Measurements from ENCODE around the gene CMC1. TPM values are rescaled to one million over a fixed set of nuclear protein-coding genes. Genes with fewer than 3 reads are reported as not detected.

Gene CMC1
- total and polyA plus RNA-seq, 9 of the 15 experiments (the other 6 are each of a cell fraction or from before 2014, with no cell fraction given), result 15.9 to 74.6 (median 48.9) TPM

GRCh38 chr3:28348265-28348628 is 106.8 kb downstream of the CMC1 start (continued):
- TF ChIP-seq PRDM10 (IDR thresholded peaks at IDR 0.05; ENCODE audit: partially characterized antibody), result peak; percentile 8

- Histone ChIP-seq H3K27me3 (ENCODE audit: control insufficient read depth in 2 of 2, insufficient read depth in 2 of 2, low read length in 2 of 2) (no peaks in the 10 kb centered on the region), H3K79me2 (ENCODE audit: control insufficient read depth, insufficient read depth, low read length) (peaks cover 60% of the 10 kb centered on the region), H3K4me3 (peak within 1 kb of the TSS; percentile 65), H3K4me1 (replicated peaks in 1 of 2; ENCODE audit: control insufficient read depth in 2 of 2, insufficient read depth in 2 of 2, low read length in 2 of 2) (peaks cover 4 to 10% of the 10 kb centered on the region in 2 experiments; a peak in 3 of 5 replicates), H3K9ac (ENCODE audit: insufficient read depth in 1 of 2, low read depth in 2 of 2, low read length in 2 of 2) (peak within 1 kb of the TSS; percentile 91 to 95), H3K9me3 (replicated peaks; ENCODE audit: control insufficient read depth, insufficient read depth, low read depth, low read length) (no peaks in the 10 kb centered on the region), H2AFZ (ENCODE audit: low read depth, low read length) (peak within 1 kb of the TSS; percentile 97), H3K9me1 (ENCODE audit: control insufficient read depth, insufficient read depth, low read length) (no peaks in the 10 kb centered on the region), H3K36me3 (ENCODE audit: control insufficient read depth, insufficient read depth, low read length) (0 out of 3 replicates have a peak, but pooled peaks cover 6% of the 10 kb centered on the region), H3K4me2 (ENCODE audit: insufficient read depth, low read length) (peak within 1 kb of the TSS; percentile 91), H3K27ac (ENCODE audit: extremely low read depth, low read depth, low read length) (peak within 1 kb of the TSS; percentile 99), H4K20me1 (replicated peaks; ENCODE audit: control insufficient read depth, insufficient read depth, low read length) (no peaks in the 10 kb centered on the region)
- POLR2A ChIA-PET, result interaction anchor here (0.6 to 1.9 kb wide), 13 partner anchors 8 to 134 kb away, joined by 3 to 8 read pairs (median 3); no protein-coding TSS in a partner anchor
- FAIRE-seq (peak; percentile 80), ATAC-seq (peak; percentile 93), DNase-seq (ENCODE audit: extremely low read depth in 1 of 4, low spot score in 3 of 4) (peak; percentile 88 to 99 (median 90))
- in situ Hi-C loops (cut with MboI) (no loop called here), intact Hi-C loops (cut with micrococcal nuclease) (loop anchor here (2.0 kb wide), 1 partner anchor 108 kb away; the partner anchor contains the start of gene CMC1)
- CTCF ChIA-PET (ENCODE audit: low intra/inter-chr PET ratio), result no interaction called here
- BruUV-seq (replicated peaks), result no TSS peak
- WGBS (ENCODE audit: insufficient coverage, low coverage, missing lambda C conversion rate), result under 1% methylated on average over 70 of the region's 83 CpGs
- TF ChIP-seq ZNF3 (CRISPR knock-in tag; IDR thresholded peaks at IDR 0.05), result no peak
- TF ChIP-seq TAF1 (IDR thresholded peaks at IDR 0.05; ENCODE audit: control insufficient read depth, extremely low read depth, insufficient read depth, low read length, severe bottlenecking), result peak; percentile 79
- TF ChIP-seq RFX1 (IDR thresholded peaks at IDR 0.05), result peak; percentile 62
- no peak for TF ChIP-seq PYGO2 (tag; IDR thresholded peaks at IDR 0.05)
- TF ChIP-seq SREBF1 (IDR thresholded peaks at IDR 0.05; ENCODE audit: borderline replicate concordance, low read depth, low read length), result no peak
- peak; percentile 92 for TF ChIP-seq HCFC1 (IDR thresholded peaks at IDR 0.05; ENCODE audit: low read depth, low read length)
- peak; percentile 60; the same call in 1 of the 2 replicates for TF ChIP-seq SIN3B (IDR thresholded peaks at IDR 0.05; ENCODE audit: low read depth)
Observed at GRCh38 chr3:28348629-28349468, 107.4 kb downstream of the CMC1 start, which contains the start of the genes AZI2 and ZCWPW2. TSS of gene AZI2 (minus strand) at chr3:28348824. CDS start at chr3:28340617, 8,207 bp downstream. TSS of gene ZCWPW2 (plus strand) at chr3:28348721. CDS start at chr3:28413069, 64,348 bp downstream.
